OCI-LY3 (cell line): ENCODE data around the gene VASH1.
A peak's percentile ranks its signal among the peaks of the same experiment; 100 is the strongest.
"Not testable (repeated sequence)": the region's sequence is repeated elsewhere in the genome, so short reads cannot be mapped to it uniquely, and the experiment has no call there.

Experiments used
- H2AFZ ChIP-seq: fragments of 200-600, 300-600 bp; shearing (Covaris generic); 2 replicates; pipeline ENCODE4 v1.6.0; 2014; ENCODE audit warnings: antibody characterized with exemption, low read depth, low read length
- H3K27ac ChIP-seq: fragments of 200-600, 300-600 bp; sonication (generic); 2 replicates; pipeline ENCODE4 v1.5.1; 2014; ENCODE audit warnings: mild to moderate bottlenecking, low read length, moderate library complexity, mixed read lengths
- H3K27me3 ChIP-seq: fragments of 200-600, 300-600 bp; sonication (generic); 2 replicates; pipeline ENCODE4 v1.6.1; 2014; ENCODE audit warnings: low read depth, low read length, mixed read lengths
- H3K36me3 ChIP-seq: fragments of 200-600, 300-600 bp; sonication (generic); replicated peaks from 2 replicates; pipeline ENCODE3; 2014; ENCODE audit warnings: low read depth, low read length, mixed read lengths
- H3K4me1 ChIP-seq: fragments of 300-600, 200-600 bp; sonication (generic); 2 replicates; pipeline ENCODE4 v1.6.1; 2014; ENCODE audit warnings: low read length, mixed read lengths
- H3K4me2 ChIP-seq: fragments of 200-600, 300-600 bp; sonication (generic); 2 replicates; pipeline ENCODE4 v1.6.1; 2014; ENCODE audit warnings: low read length, mixed read lengths
- H3K4me3 ChIP-seq: fragments of 300-600, 200-600 bp; sonication (generic); 2 replicates; pipeline ENCODE4 v1.5.1; 2014; ENCODE audit warnings: antibody characterized with exemption, mild to moderate bottlenecking, low read length, moderate library complexity
- H3K79me2 ChIP-seq: fragments of 300-600, 200-600 bp; shearing (Covaris generic); 2 replicates; pipeline ENCODE4 v1.6.1; 2014; ENCODE audit warnings: mild to moderate bottlenecking, low read length, mixed read lengths
- H3K9ac ChIP-seq: fragments of 300-600, 200-600 bp; shearing (Covaris generic); 2 replicates; pipeline ENCODE4 v1.6.0; 2014; ENCODE audit warnings: mild to moderate bottlenecking, low read length, moderate library complexity
- H3K9me3 ChIP-seq: fragments of 200-600, 300-600 bp; shearing (Covaris generic); 2 replicates; pipeline ENCODE4 v1.6.1; 2014; ENCODE audit warnings: low read length, mixed read lengths; ENCODE audit not compliant: insufficient read depth
- H4K20me1 ChIP-seq: fragments of 200-600, 300-600 bp; sonication (generic); 2 replicates; pipeline ENCODE4 v1.6.1; 2016; ENCODE audit warnings: low read length, mixed read lengths; ENCODE audit not compliant: insufficient read depth
- EZH2phosphoT487 ChIP-seq: fragments of 200-600 bp; shearing (Covaris generic); IDR thresholded peaks from 2 replicates; pipeline ENCODE4 v1.6.1; 2018; ENCODE audit warnings: antibody characterized with exemption, mixed run types, low read depth
- TF ChIP-seq, protein P1 (sequence below): fragments of 200-600, 300-600 bp; sonication (generic); IDR thresholded peaks from 2 replicates; pipeline ENCODE4 v1.5.1; 2014; ENCODE audit warnings: antibody characterized with exemption, low read length, low read depth

Gene VASH1

DNA sequence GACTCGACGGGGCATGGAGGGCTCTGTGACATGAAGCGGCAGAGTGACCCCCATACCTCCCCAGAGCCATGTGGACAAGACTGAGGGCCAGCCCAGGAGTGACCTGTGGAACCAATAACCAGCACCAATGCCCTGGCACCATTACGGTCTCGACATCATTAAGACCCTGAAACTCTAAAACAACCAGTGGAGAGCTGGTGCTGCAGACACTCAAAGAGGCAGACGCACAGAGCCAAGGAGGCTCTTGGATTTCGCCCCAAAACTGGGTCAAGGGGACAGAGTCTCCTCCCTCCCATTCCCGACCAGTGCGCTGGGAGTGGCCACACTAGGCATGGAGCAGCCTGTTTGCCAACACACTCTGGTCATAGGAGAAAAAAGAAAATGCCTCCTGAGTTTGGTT, 41.6 kb upstream of the VASH1 start:
- Histone ChIP-seq H3K4me2 (no peak overlapping the region), H3K4me3 (no peak overlapping the region), H3K27me3 (peaks cover 3% of the 10 kb centered on the region; the same call in 1 of the 2 replicates), H3K36me3 (no peaks in the 10 kb centered on the region), H4K20me1 (no peaks in the 10 kb centered on the region), H3K4me1 (peaks cover 16% of the 10 kb centered on the region), H3K9me3 (no peaks in the 10 kb centered on the region), H2AFZ (no peak overlapping the region), H3K79me2 (no peaks in the 10 kb centered on the region), H3K27ac (no peak overlapping the region), H3K9ac (no peak overlapping the region)
- TF ChIP-seq EZH2phosphoT487: no peak
- TF ChIP-seq, protein P1, sequence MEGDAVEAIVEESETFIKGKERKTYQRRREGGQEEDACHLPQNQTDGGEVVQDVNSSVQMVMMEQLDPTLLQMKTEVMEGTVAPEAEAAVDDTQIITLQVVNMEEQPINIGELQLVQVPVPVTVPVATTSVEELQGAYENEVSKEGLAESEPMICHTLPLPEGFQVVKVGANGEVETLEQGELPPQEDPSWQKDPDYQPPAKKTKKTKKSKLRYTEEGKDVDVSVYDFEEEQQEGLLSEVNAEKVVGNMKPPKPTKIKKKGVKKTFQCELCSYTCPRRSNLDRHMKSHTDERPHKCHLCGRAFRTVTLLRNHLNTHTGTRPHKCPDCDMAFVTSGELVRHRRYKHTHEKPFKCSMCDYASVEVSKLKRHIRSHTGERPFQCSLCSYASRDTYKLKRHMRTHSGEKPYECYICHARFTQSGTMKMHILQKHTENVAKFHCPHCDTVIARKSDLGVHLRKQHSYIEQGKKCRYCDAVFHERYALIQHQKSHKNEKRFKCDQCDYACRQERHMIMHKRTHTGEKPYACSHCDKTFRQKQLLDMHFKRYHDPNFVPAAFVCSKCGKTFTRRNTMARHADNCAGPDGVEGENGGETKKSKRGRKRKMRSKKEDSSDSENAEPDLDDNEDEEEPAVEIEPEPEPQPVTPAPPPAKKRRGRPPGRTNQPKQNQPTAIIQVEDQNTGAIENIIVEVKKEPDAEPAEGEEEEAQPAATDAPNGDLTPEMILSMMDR: no peak

DNA sequence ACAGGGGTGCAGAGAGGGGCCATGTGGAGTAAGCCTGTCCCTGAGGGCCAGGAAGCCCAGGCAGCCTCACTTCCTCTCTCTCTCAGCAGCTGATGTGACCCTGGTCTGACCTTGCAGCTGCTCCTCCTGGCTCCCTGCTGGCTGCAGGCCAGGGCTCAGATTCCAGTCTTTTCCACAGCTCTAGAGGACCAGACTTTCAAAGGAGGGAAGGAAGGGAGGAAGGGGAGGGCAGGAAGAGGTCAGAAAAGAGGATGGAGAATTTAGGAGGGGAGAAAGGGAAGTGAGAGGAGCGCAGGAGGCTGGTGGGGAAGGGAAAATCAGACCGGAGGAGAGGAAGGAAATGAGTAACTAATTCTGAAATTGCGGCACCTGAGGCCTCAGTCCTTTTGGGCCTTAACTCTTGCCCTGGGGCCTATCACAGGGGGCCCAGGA, 40.9 kb upstream of the VASH1 start:
- Histone ChIP-seq H3K27me3 (peaks cover 8% of the 10 kb centered on the region; the same call in 1 of the 2 replicates), H3K4me2 (peak overlapping the region; percentile 77), H3K4me3 (peak overlapping the region; percentile 35), H3K4me1 (peaks cover 16% of the 10 kb centered on the region), H4K20me1 (no peaks in the 10 kb centered on the region), H3K9ac (peak overlapping the region; percentile 22; the same call in 1 of the 2 replicates), H2AFZ (0 out of 2 replicates have a peak overlapping the region, but pooled peaks have one; percentile 24), H3K9me3 (no peaks in the 10 kb centered on the region), H3K79me2 (no peaks in the 10 kb centered on the region), H3K36me3 (no peaks in the 10 kb centered on the region), H3K27ac (peak overlapping the region; percentile 31)
- TF ChIP-seq, protein P1: no peak
- no peak for TF ChIP-seq EZH2phosphoT487

DNA sequence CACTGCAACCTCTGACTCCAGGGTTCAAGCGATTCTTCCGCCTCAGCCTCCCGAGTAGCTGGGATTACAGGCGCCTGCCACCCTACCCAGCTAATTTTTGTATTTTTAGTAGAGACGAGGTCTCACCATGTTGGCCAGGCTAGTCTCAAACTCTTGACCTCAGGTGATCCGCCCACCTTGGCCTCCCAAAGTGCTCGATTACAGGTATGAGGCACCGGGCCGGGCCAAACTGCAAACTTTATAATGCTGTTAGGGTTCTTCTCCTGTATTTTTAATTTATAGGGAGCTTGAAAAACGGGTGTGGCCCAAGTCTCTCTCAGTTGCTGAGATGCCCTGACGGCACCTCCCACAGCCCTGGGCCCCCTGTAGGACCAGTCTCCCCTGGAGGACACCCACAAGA, 39.8 kb upstream of the VASH1 start:
- not testable (repeated sequence) for H3K36me3 ChIP-seq, H3K27me3 ChIP-seq, H3K4me2 ChIP-seq

DNA sequence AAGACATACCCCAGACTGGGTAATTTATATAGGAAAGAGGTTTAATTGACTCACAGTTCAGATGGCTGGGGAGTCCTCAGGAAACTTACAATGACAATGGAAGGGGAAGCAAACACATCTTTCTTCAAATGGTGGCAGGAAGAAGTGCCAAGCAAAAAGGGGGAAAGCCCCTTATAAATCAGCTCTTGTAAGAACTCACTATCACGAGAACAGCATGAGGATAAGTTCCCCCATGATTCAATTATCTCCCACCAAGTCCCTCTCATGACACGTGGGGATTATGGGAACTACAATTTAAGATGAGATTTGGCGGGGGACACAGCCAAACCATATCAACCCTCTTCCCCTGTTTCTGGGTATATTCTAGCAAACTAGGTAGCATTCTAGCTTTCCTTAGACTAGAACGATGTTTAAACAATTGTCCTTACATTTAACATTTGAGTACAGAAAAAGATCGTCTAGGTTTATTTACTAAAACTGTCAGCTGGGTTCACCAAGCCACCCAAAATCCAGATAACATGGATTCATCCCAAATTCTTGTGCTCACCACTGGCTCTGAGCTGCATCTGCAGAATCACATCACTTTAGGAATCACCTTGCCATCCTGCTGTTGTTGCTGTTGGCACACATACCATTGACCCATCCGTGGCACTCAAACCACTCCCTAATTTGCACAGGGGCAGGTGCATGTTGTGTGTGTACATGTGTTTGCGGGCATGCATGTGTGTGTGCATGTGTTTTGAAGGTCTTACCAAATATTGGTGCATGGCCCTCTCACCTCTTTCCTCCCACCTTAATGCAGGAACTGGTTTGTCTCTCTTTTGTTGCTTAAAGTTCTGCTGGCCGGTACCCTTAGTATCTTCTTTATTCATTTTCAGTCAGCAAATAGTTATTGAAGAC, 36.4 kb upstream of the VASH1 start:
- H3K79me2 ChIP-seq: no peaks in the 10 kb centered on the region
- no peak overlapping the region for H2AFZ ChIP-seq
- no peak overlapping the region for H3K4me2 ChIP-seq
- no peak overlapping the region for H3K27ac ChIP-seq
- no peak overlapping the region for H3K4me3 ChIP-seq
- no peaks in the 10 kb centered on the region for H3K36me3 ChIP-seq
- TF ChIP-seq, protein P1: no peak
- no peak for TF ChIP-seq EZH2phosphoT487
- H3K27me3 ChIP-seq: peaks cover 12% of the 10 kb centered on the region; the same call in 1 of the 2 replicates
- no peak overlapping the region for H3K9ac ChIP-seq
- no peaks in the 10 kb centered on the region for H3K9me3 ChIP-seq
- H3K4me1 ChIP-seq: peaks cover 13% of the 10 kb centered on the region
- no peaks in the 10 kb centered on the region for H4K20me1 ChIP-seq

More for the DNA sequence above, 39.8 kb upstream of the VASH1 start:
- H3K79me2 ChIP-seq, H3K9ac ChIP-seq, H3K4me3 ChIP-seq, H2AFZ ChIP-seq, H3K27ac ChIP-seq, H3K9me3 ChIP-seq, H4K20me1 ChIP-seq: not testable (repeated sequence)
- peaks cover 16% of the 10 kb centered on the region for H3K4me1 ChIP-seq
